SU-DHL-6 (cell line): ENCODE results near the gene FKBP5.

ENCODE experiments used
- H2AFZ ChIP-seq: fragments of 200-600 bp; sonication (generic); 2 replicates; pipeline ENCODE4 v1.6.1; 2014; ENCODE audit warnings: low read depth, mild to moderate bottlenecking, moderate library complexity, mixed read lengths, antibody characterized with exemption, low read length; ENCODE audit not compliant: severe bottlenecking
- H3F3A ChIP-seq: fragments of 200-600 bp; shearing (Covaris generic); 2 replicates; pipeline ENCODE4 v1.6.0; 2016; ENCODE audit warnings: antibody characterized with exemption, mild to moderate bottlenecking; ENCODE audit not compliant: insufficient read depth
- H3K27ac ChIP-seq: fragments of 200-600 bp; sonication (generic); 2 replicates; pipeline ENCODE4 v1.5.1; 2016; ENCODE audit warnings: low read depth, mild to moderate bottlenecking, low read length, moderate library complexity, mixed read lengths
- H3K27me3 ChIP-seq: fragments of 200-600 bp; sonication (generic), shearing (Covaris generic); 2 replicates; pipeline ENCODE4 v1.6.0; 2014; ENCODE audit warnings: mild to moderate bottlenecking, low read length
- H3K36me3 ChIP-seq: fragments of 200-600 bp; sonication (generic); 2 replicates; pipeline ENCODE4 v1.6.1; 2014; ENCODE audit warnings: mild to moderate bottlenecking, low read length, mixed read lengths
- H3K4me2 ChIP-seq: fragments of 300-600, 200-600 bp; shearing (Covaris generic), sonication (generic); 2 replicates; pipeline ENCODE4 v1.6.0; 2014; ENCODE audit warnings: low read length, low read depth, mild to moderate bottlenecking; ENCODE audit not compliant: poor library complexity, severe bottlenecking
- H3K4me3 ChIP-seq: fragments of 200-600 bp; sonication (generic); 2 replicates; pipeline ENCODE4 v1.5.1; 2014; ENCODE audit warnings: antibody characterized with exemption, low read length, mild to moderate bottlenecking, mixed read lengths; ENCODE audit not compliant: insufficient read depth, poor library complexity, severe bottlenecking
- H3K79me2 ChIP-seq: fragments of 200-600 bp; sonication (generic); 2 replicates; pipeline ENCODE4 v1.6.1; 2014; ENCODE audit warnings: mild to moderate bottlenecking, low read length, moderate library complexity; ENCODE audit not compliant: insufficient read depth
- H3K9ac ChIP-seq: fragments of 200-600 bp; sonication (generic); 2 replicates; pipeline ENCODE4 v1.7.0; 2014; ENCODE audit warnings: mild to moderate bottlenecking, low read length
- H3K9me2 ChIP-seq: fragments of 200-600 bp; sonication (generic); replicated peaks from 2 replicates; pipeline ENCODE4 v1.6.1; 2014; ENCODE audit warnings: low read length; ENCODE audit not compliant: insufficient read depth
- H3K9me3 ChIP-seq: fragments of 200-600 bp; sonication (generic); 2 replicates; pipeline ENCODE4 v1.6.1; 2014; ENCODE audit warnings: low read length, mixed read lengths; ENCODE audit not compliant: insufficient read depth
- H4K20me1 ChIP-seq: fragments of 200-600 bp; sonication (generic); 2 replicates; pipeline ENCODE4 v1.6.1; 2014; ENCODE audit warnings: low read depth, mild to moderate bottlenecking, antibody characterized with exemption, low read length, moderate library complexity, mixed read lengths
- CTCF ChIP-seq: fragments of 200-600 bp; sonication (generic); IDR thresholded peaks from one replicate; pipeline ENCODE4 v1.5.1; 2017; ENCODE audit warnings: antibody characterized with exemption, mild to moderate bottlenecking, low read length, moderate library complexity; ENCODE audit not compliant: insufficient read depth, poor library complexity, severe bottlenecking
- EZH2phosphoT487 ChIP-seq: fragments of 200-600 bp; sonication (generic), shearing (Covaris generic); conservative IDR thresholded peaks from 2 replicates; pipeline ENCODE4 v1.6.1; 2018; ENCODE audit warnings: mild to moderate bottlenecking, antibody characterized with exemption, low read length, moderate library complexity, mixed read lengths

The FKBP5 gene

GRCh38 chr6:35724471-35724870 is 35.8 kb upstream of the FKBP5 start:
- no peak overlapping the region for H2AFZ ChIP-seq
- no peaks in the 10 kb centered on the region for H3K79me2 ChIP-seq
- H3K36me3 ChIP-seq, result no peaks in the 10 kb centered on the region
- H3K4me2 ChIP-seq, result no peak overlapping the region
- H3K4me3 ChIP-seq, result no peak overlapping the region
- TF ChIP-seq EZH2phosphoT487 (no peak), CTCF (no peak)
- no peak overlapping the region for H3K9ac ChIP-seq
- H3F3A ChIP-seq, result peaks cover 30% of the 10 kb centered on the region
- H3K9me2 ChIP-seq, result no peaks in the 10 kb centered on the region
- H3K27me3 ChIP-seq, result no peaks in the 10 kb centered on the region
- H3K9me3 ChIP-seq, result no peaks in the 10 kb centered on the region
- H4K20me1 ChIP-seq, result no peaks in the 10 kb centered on the region
- H3K27ac ChIP-seq, result no peak overlapping the region

- Histone ChIP-seq H3K4me2 (no peak overlapping the region), H3K27me3 (no peaks in the 10 kb centered on the region), H3K9ac (no peak overlapping the region), H3K4me3 (no peak overlapping the region), H3K9me3 (no peaks in the 10 kb centered on the region), H3K9me2 (no peaks in the 10 kb centered on the region), H4K20me1 (no peaks in the 10 kb centered on the region), H3K27ac (no peak overlapping the region), H3F3A (peaks cover 30% of the 10 kb centered on the region), H2AFZ (no peak overlapping the region), H3K36me3 (no peaks in the 10 kb centered on the region), H3K79me2 (no peaks in the 10 kb centered on the region)
- TF ChIP-seq EZH2phosphoT487 (no peak), CTCF (no peak)
These were observed 35.3 kb upstream of the FKBP5 start for GRCh38 chr6:35724059-35724458.

GRCh38 chr6:35723587-35723986 is 34.9 kb upstream of the FKBP5 start:
- Histone ChIP-seq H3K27me3 (no peaks in the 10 kb centered on the region), H3K9ac (no peak overlapping the region), H3K4me2 (no peak overlapping the region), H3K27ac (no peak overlapping the region), H4K20me1 (no peaks in the 10 kb centered on the region), H3K9me2 (no peaks in the 10 kb centered on the region), H3K79me2 (no peaks in the 10 kb centered on the region), H2AFZ (no peak overlapping the region), H3K4me3 (no peak overlapping the region), H3F3A (peaks cover 29% of the 10 kb centered on the region), H3K9me3 (no peaks in the 10 kb centered on the region), H3K36me3 (no peaks in the 10 kb centered on the region)
- TF ChIP-seq CTCF (no peak), EZH2phosphoT487 (no peak)
